GM18861 (cell line): Measurements from ENCODE around the gene DEFB131A.
"Not testable (repeated sequence)": the region's sequence is repeated elsewhere in the genome, so short reads cannot be mapped to it uniquely, and the experiment has no call there.

ENCODE experiments used
- ATAC-seq: cut with Tn5 transposase; IDR thresholded peaks from one replicate; pipeline ENCODE4 v1.9.1; 2021; ENCODE audit not compliant: unreplicated experiment

DEFB131A gene

GRCh38 chr4:9444114-9444513 lies at the start of gene DEFB131A:
DEFB131A (plus strand) TSS chr4:9444414; CDS start chr4:9444534, 120 bp downstream.
- not testable (repeated sequence) for ATAC-seq

- ATAC-seq, result not testable (repeated sequence)
Observed at GRCh38 chr4:9405774-9406173, 38.4 kb upstream of the DEFB131A start.

GRCh38 chr4:9406491-9406890 lies 37.7 kb upstream of the DEFB131A start:
- ATAC-seq, result not testable (repeated sequence)

GRCh38 chr4:9409793-9410192 lies 34.4 kb upstream of the DEFB131A start:
- no peak for ATAC-seq

- ATAC-seq, result peak; percentile 34
Observed at GRCh38 chr4:9421884-9422455, 22.2 kb upstream of the DEFB131A start.

GRCh38 chr4:9425916-9426315 lies 18.3 kb upstream of the DEFB131A start:
- not testable (repeated sequence) for ATAC-seq

GRCh38 chr4:9430061-9430460 lies 14.2 kb upstream of the DEFB131A start:
- not testable (repeated sequence) for ATAC-seq

- not testable (repeated sequence) for ATAC-seq
Observed at GRCh38 chr4:9433320-9433719, 10.9 kb upstream of the DEFB131A start.

- not testable (repeated sequence) for ATAC-seq
Observed at GRCh38 chr4:9436728-9437127, 7.5 kb upstream of the DEFB131A start.

GRCh38 chr4:9442355-9442754 lies 1.9 kb upstream of the DEFB131A start:
- not testable (repeated sequence) for ATAC-seq

- not testable (repeated sequence) for ATAC-seq
Observed at GRCh38 chr4:9444681-9445080, 467 bp downstream of the DEFB131A start.

GRCh38 chr4:9452251-9452650 lies 8.0 kb downstream of the DEFB131A start:
- ATAC-seq, result not testable (repeated sequence)

GRCh38 chr4:9454284-9454683 lies 10.1 kb downstream of the DEFB131A start:
- ATAC-seq, result not testable (repeated sequence)

- ATAC-seq, result not testable (repeated sequence)
Observed at GRCh38 chr4:9455046-9455445, 10.8 kb downstream of the DEFB131A start.

GRCh38 chr4:9479466-9479865 lies 35.3 kb downstream of the DEFB131A start:
- ATAC-seq, result not testable (repeated sequence)

- not testable (repeated sequence) for ATAC-seq
Observed at GRCh38 chr4:9480066-9480465, 35.9 kb downstream of the DEFB131A start.

GRCh38 chr4:9482871-9483270 lies 38.7 kb downstream of the DEFB131A start:
- ATAC-seq, result not testable (repeated sequence)

- not testable (repeated sequence) for ATAC-seq
Observed at GRCh38 chr4:9483682-9484081, 39.5 kb downstream of the DEFB131A start.

GRCh38 chr4:9486880-9487279 lies 42.7 kb downstream of the DEFB131A start:
- not testable (repeated sequence) for ATAC-seq

GRCh38 chr4:9488796-9489195 lies 44.6 kb downstream of the DEFB131A start:
- not testable (repeated sequence) for ATAC-seq

- not testable (repeated sequence) for ATAC-seq
Observed at GRCh38 chr4:9490496-9490895, 46.3 kb downstream of the DEFB131A start.

- not testable (repeated sequence) for ATAC-seq
Observed at GRCh38 chr4:9490986-9491385, 46.8 kb downstream of the DEFB131A start.

- not testable (repeated sequence) for ATAC-seq
Observed at GRCh38 chr4:9493589-9493988, 49.4 kb downstream of the DEFB131A start.
